Naive B cell (primary cell): ENCODE measurements around the gene ATXN10. TPM values are rescaled to one million over a fixed set of nuclear protein-coding genes. Genes with fewer than 3 reads are reported as not detected.

Source experiments
- ATAC-seq, 2 donors: fragments of 150-1000 bp; cut with Tn5 transposase; 2 replicates each; pipeline ENCODE4 v1.10.0; 2021; ENCODE audit warnings: low read depth in 2 of 2, mild to moderate bottlenecking in 2 of 2, moderate library complexity in 2 of 2
- DNase-seq: peaks from one replicate; pipeline ENCODE4 v3.0.0; 2022
- H3K27ac Mint-ChIP-seq, 6 donors: one replicate each; pipeline ENCODE4 v1.8.0; 2020 to 2022; ENCODE audit warnings: mild to moderate bottlenecking in 6 of 6, mixed read lengths in 6 of 6, moderate library complexity in 5 of 6, inconsistent platforms in 2 of 6
- H3K27me3 Mint-ChIP-seq, 3 donors: one replicate each; pipeline ENCODE4 v1.8.0; 2021 to 2022; ENCODE audit warnings: mixed read lengths in 3 of 3, mild to moderate bottlenecking in 1 of 3
- H3K36me3 Mint-ChIP-seq, 2 donors: one replicate each; pipeline ENCODE4 v1.8.0; 2020 to 2022; ENCODE audit warnings: mixed read lengths in 2 of 2, inconsistent platforms in 1 of 2, mild to moderate bottlenecking in 1 of 2
- H3K4me1 Mint-ChIP-seq, 3 donors: one replicate each; pipeline ENCODE4 v1.8.0; 2020 to 2022; ENCODE audit warnings: mixed read lengths in 3 of 3, inconsistent platforms in 1 of 3, mild to moderate bottlenecking in 1 of 3, moderate library complexity in 1 of 3
- H3K4me3 Mint-ChIP-seq, 8 donors: one replicate each; pipeline ENCODE4 v1.8.0; 2020 to 2022; ENCODE audit warnings: mild to moderate bottlenecking in 8 of 8, mixed read lengths in 8 of 8, moderate library complexity in 8 of 8, inconsistent platforms in 2 of 8
- H3K9me3 Mint-ChIP-seq, 7 donors: one replicate each; pipeline ENCODE4 v1.8.0; 2020 to 2022; ENCODE audit warnings: mixed read lengths in 7 of 7, mild to moderate bottlenecking in 5 of 7, inconsistent platforms in 2 of 7, moderate library complexity in 1 of 7
- polyA plus RNA-seq, 6 donors: library from polyadenylated mRNA; unstranded; fragments of 300-500 nt; fragmentation: Illumina TruSeq; gene quantifications; one replicate each; pipeline ENCODE4 v1.2.3, GENCODE V29; 2021; ENCODE audit warnings: low read depth in 6 of 6

The ATXN10 gene
- polyA plus RNA-seq, 6 donors from 2014 or later, result 103 to 162 (median 125) TPM

DNA sequence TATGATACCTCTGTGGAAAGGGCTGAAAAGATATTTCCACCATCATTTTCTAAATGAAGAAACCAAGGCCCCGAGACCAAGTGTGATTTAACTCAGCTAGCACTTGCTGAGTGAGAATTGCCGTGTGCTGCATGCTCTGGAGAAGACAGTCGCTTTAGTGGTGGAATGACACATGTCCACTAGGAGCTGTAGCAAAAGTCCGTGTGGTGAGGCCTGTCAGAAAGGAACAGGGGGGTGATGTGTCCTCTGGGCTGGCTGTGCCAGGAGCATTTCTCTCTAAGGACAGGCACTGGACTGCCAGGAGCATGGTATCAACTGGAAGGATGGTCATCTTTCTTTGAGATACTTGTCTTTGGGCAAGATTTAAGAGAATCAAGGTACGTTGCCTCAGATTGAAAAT lies 72.8 kb downstream of the ATXN10 start:
- H3K36me3 Mint-ChIP-seq, result peaks cover 41 to 52% of the 10 kb centered on the region in 2 donors
- H3K4me1 Mint-ChIP-seq, result peaks cover 0 to 8% (median 0%) of the 10 kb centered on the region in 3 donors
- ATAC-seq, result no peak
- no peaks in the 10 kb centered on the region for H3K27me3 Mint-ChIP-seq
- no peak overlapping the region for H3K4me3 Mint-ChIP-seq
- H3K27ac Mint-ChIP-seq, result peak overlapping the region in 1 of 6 donors; percentile 11
- peaks cover 0 to 5% (median 0%) of the 10 kb centered on the region in 7 donors for H3K9me3 Mint-ChIP-seq
- no peak for DNase-seq

DNA sequence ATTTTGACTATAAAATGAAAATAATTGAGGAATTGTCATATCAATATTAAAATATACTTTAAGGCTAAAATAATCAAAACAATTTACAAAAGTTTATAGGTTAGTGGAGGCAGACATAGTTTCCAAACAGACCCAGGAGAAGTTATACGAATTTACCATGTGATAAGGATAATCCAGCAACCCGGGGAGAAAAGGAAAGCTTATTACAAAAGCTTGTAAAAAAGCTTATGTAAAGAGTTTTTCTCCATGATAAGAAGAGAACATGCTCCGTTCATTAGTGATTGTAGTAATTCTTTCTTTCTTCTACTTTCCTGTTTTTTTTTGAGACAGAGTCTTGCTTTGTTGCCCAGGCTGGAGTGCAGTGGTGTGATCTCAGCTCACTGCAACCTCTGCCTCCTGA lies 79.0 kb downstream of the ATXN10 start:
- Mint-ChIP-seq H3K27me3 (no peaks in the 10 kb centered on the region), H3K4me3 (no peak overlapping the region), H3K9me3 (no peaks in the 10 kb centered on the region), H3K27ac (no peak overlapping the region), H3K36me3 (peaks cover 6 to 13% of the 10 kb centered on the region in 2 donors), H3K4me1 (peaks cover 6 to 20% (median 14%) of the 10 kb centered on the region in 3 donors)
- DNase-seq (no peak), ATAC-seq (no peak)

DNA sequence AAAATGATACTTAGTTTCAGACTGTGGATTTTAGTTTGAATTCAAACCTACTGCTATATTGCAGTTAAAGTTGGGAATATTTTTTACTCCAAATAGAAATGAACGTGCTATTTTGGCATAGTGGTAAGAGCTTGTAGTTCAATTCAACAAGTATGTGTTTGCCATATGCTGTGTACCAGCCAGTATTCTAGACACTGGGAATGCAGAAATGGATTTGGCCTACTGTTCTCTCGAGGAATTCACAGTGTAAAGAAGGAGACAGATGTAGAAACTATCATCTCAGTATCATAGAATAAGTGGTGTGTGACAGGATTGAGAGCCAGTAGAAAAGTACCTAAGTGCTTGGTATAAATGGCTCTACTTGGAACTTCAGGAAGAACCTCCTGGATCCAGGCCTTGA lies 80.4 kb downstream of the ATXN10 start:
- H3K27ac Mint-ChIP-seq, result peak overlapping the region in 1 of 6 donors; percentile 2
- no peaks in the 10 kb centered on the region for H3K27me3 Mint-ChIP-seq
- H3K36me3 Mint-ChIP-seq, result peaks cover 2 to 15% of the 10 kb centered on the region in 2 donors
- ATAC-seq, result no peak
- H3K4me1 Mint-ChIP-seq, result peaks cover 6 to 18% (median 17%) of the 10 kb centered on the region in 3 donors
- H3K4me3 Mint-ChIP-seq, result no peak overlapping the region
- no peak for DNase-seq
- no peaks in the 10 kb centered on the region for H3K9me3 Mint-ChIP-seq

DNA sequence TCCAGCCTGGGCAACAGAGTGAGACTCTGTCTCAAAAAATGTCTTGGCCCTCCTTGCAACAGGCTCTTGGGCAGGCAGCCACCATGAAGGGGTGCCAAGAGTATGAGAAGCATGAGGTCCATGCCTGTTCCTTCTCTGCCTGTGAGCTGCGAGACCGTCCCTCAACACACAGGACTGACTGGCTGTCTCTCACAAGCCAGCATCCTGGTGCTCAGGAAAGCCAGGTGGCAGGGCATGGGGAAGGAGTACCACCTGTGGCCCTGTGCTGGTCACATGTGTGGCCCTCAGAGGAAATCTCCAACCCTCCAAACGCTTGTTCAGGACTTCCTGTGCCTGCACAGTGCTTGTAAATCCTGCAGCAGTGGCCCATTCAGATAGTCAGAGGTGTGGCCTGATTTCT lies 83.2 kb downstream of the ATXN10 start:
- Mint-ChIP-seq H3K27me3 (no peaks in the 10 kb centered on the region), H3K36me3 (peaks cover 0 to 16% of the 10 kb centered on the region in 2 donors), H3K4me3 (no peak overlapping the region), H3K27ac (no peak overlapping the region), H3K9me3 (no peaks in the 10 kb centered on the region), H3K4me1 (peaks cover 6 to 18% (median 12%) of the 10 kb centered on the region in 3 donors)
- DNase-seq (no peak), ATAC-seq (no peak)

DNA sequence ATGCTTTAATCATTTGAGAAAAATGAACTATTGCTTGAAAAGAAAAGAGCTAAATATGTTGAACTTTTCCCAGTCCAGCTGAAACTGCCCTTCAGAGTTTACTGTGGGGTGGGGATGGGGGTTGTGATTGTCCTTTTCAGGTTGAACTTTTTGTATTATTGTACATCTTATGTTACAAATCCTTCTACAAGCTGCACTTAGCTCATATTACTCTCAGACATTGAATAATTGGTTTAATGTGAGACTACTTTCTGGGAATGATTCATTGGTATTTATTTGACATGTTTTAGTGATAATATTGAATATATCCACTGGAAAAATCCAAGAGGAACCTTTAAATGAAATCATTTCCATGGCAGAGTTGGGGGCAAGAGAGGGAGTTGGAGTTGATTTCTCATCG lies 84.9 kb downstream of the ATXN10 start:
- Mint-ChIP-seq H3K27me3 (no peaks in the 10 kb centered on the region), H3K36me3 (peaks cover 0 to 16% of the 10 kb centered on the region in 2 donors), H3K4me3 (no peak overlapping the region), H3K4me1 (peaks cover 6 to 18% (median 6%) of the 10 kb centered on the region in 3 donors), H3K27ac (peak overlapping the region in 1 of 6 donors; percentile 47), H3K9me3 (no peaks in the 10 kb centered on the region)
- DNase-seq, result no peak
- no peak for ATAC-seq

DNA sequence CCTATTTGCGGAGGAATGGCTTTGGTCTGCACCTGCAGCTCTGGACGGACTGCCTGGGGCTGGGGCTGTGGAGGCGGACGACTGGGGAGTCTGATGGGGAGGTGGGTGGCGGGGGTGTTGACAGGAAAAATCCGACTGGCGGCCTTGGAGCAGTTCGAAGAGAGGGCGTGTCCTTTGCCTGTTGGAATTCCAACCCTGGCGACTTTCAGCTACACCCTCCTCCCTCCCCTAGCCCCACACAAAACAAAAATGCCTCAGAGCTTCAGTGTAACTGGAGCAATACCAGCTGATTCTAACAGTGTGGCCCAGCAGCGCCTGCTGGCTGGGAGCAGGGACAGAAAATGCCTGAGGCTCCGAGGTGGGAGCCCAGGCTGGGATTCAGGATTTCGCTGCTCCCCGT lies 85.4 kb downstream of the ATXN10 start:
- no peak overlapping the region for H3K27ac Mint-ChIP-seq
- no peaks in the 10 kb centered on the region for H3K9me3 Mint-ChIP-seq
- no peak for ATAC-seq
- peaks cover 6 to 15% (median 6%) of the 10 kb centered on the region in 3 donors for H3K4me1 Mint-ChIP-seq
- DNase-seq, result no peak
- H3K4me3 Mint-ChIP-seq, result no peak overlapping the region
- H3K27me3 Mint-ChIP-seq, result no peaks in the 10 kb centered on the region
- H3K36me3 Mint-ChIP-seq, result peaks cover 0 to 13% of the 10 kb centered on the region in 2 donors

DNA sequence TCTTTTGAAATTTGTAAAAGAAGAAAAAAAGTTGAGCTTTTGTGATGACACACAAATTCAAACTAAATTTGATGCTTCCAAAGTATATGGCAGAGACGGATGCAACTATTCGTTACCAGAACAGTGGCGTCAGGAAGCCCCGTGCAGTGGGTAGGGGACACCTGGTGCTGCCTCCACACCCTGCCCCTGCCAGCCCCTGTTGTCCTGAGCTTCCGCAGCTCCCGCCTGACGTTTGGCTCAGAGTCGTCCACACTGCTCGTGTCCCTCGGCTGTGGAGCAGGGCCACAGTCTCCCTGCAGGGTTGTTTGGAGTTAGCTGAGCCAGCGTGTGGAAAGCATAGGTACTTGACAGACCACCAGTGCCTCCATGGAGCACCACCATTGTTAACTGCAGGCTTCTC lies 86.3 kb downstream of the ATXN10 start:
- no peak for DNase-seq
- Mint-ChIP-seq H3K9me3 (no peaks in the 10 kb centered on the region), H3K36me3 (peaks cover 0 to 8% of the 10 kb centered on the region in 2 donors), H3K27me3 (no peaks in the 10 kb centered on the region), H3K4me1 (peaks cover 6 to 11% (median 10%) of the 10 kb centered on the region in 3 donors), H3K27ac (no peak overlapping the region), H3K4me3 (no peak overlapping the region)
- ATAC-seq, result no peak

DNA sequence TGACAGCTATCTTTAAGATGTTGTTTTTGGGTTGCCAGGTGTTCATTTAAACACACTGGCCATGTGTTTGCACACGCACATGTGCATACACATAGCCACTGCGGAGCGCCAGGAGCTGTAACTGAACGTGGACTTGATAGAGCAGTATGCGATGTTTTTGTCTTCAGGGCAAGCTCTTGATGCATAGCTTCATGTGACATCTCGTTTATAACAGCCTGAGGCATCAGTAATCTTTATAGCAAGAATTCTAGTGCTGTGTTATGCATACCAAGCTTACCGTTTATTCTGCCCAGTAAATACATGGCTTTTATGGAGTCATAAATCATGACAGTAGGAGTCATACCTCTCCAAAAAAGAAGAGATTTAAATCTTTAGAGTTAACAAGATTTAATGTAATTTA lies 87.0 kb downstream of the ATXN10 start:
- H3K27me3 Mint-ChIP-seq, result no peaks in the 10 kb centered on the region
- H3K9me3 Mint-ChIP-seq, result no peaks in the 10 kb centered on the region
- DNase-seq, result no peak
- no peak overlapping the region for H3K27ac Mint-ChIP-seq
- H3K4me3 Mint-ChIP-seq, result no peak overlapping the region
- ATAC-seq, result no peak
- H3K36me3 Mint-ChIP-seq, result peaks cover 0 to 9% of the 10 kb centered on the region in 2 donors
- peaks cover 6 to 11% (median 9%) of the 10 kb centered on the region in 3 donors for H3K4me1 Mint-ChIP-seq

DNA sequence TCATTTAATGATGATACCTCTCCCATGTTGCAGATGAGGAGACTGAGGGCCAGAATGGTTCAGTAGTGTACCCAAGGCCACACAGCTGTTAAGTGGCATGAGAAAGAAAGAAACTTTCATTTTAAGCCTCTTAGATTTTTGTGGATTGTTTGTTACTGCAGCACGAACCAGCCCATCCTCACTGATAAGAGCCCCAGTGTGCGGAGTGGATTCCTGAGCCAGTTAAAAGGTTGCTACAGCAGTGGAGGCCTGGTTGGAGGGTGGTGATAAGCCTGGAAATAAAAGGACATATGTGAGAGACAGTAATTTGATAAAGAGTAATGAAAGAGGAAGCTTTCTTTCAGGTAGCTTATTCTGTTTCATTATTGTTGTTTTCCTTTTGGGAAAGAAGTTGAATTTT lies 89.0 kb downstream of the ATXN10 start:
- Mint-ChIP-seq H3K9me3 (no peaks in the 10 kb centered on the region), H3K27ac (no peak overlapping the region), H3K27me3 (no peaks in the 10 kb centered on the region), H3K36me3 (peaks cover 5 to 18% of the 10 kb centered on the region in 2 donors), H3K4me3 (no peak overlapping the region), H3K4me1 (peaks cover 0 to 5% (median 3%) of the 10 kb centered on the region in 3 donors)
- no peak for ATAC-seq
- no peak for DNase-seq

DNA sequence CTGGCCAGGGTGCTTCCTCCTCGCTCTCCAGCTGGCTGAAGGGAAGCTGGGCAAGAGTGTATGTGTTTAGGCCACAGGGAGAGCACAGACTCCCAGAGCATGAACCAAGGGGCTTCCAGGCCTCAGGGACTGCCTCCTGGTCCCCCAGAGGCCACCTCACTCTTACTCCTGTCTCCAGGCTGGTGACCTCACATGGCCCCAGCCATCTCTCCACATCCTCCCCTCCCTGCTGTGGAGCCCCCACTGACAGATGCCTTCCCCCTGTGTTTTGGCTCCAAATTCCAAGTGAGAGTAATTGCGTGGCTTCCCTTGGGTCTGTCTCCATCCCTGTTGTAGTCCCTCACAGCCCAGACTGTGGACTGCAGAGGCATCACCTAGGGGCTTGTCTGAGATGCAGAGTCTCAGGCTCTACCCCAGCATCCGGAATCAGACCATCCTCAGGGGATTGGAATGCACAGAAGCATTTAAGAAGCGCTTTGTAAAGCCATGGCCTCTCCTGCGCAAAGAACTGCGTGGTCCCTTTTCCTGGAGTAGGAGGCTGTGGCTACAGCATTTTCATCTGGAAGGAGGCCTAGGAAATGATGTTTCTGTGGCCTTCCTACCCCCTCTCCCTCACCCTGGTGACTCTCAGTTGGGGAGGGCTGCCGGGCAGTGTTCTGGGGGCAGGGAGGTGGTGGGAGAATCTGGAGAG lies 91.1 kb downstream of the ATXN10 start:
- H3K27ac Mint-ChIP-seq, result no peak overlapping the region
- peaks cover 0 to 5% (median 0%) of the 10 kb centered on the region in 3 donors for H3K4me1 Mint-ChIP-seq
- peak overlapping the region in 1 of 8 donors; percentile 59 for H3K4me3 Mint-ChIP-seq
- H3K36me3 Mint-ChIP-seq, result peaks cover 5 to 11% of the 10 kb centered on the region in 2 donors
- ATAC-seq (no peak), DNase-seq (no peak)
- no peaks in the 10 kb centered on the region for H3K9me3 Mint-ChIP-seq
- no peaks in the 10 kb centered on the region for H3K27me3 Mint-ChIP-seq

DNA sequence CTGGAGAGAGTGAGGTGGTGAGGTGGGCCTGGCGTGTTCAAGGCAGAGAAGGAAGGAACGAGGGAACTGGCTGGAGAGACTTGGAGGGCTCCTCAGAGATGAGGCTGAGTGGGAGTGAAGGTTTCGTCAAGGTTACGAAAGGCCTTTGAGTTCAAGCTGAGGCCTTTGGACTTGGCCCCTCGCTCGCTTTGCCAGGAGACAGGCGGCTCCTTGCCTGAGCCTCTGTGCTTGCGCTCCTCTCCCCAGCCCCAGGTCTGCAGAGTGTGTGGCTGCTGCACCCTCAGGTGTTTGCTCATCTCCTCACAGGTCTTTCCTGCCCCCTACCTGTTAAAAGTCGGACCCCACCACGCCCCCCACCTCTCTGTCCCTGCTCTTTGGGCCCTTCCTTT lies 91.6 kb downstream of the ATXN10 start:
- DNase-seq (no peak), ATAC-seq (no peak)
- Mint-ChIP-seq H3K4me3 (peak overlapping the region in 1 of 8 donors; percentile 59), H3K27me3 (no peaks in the 10 kb centered on the region), H3K4me1 (peaks cover 0 to 7% (median 4%) of the 10 kb centered on the region in 3 donors), H3K36me3 (peaks cover 5 to 13% of the 10 kb centered on the region in 2 donors), H3K9me3 (no peaks in the 10 kb centered on the region), H3K27ac (peak overlapping the region in 1 of 6 donors; percentile 24)

DNA sequence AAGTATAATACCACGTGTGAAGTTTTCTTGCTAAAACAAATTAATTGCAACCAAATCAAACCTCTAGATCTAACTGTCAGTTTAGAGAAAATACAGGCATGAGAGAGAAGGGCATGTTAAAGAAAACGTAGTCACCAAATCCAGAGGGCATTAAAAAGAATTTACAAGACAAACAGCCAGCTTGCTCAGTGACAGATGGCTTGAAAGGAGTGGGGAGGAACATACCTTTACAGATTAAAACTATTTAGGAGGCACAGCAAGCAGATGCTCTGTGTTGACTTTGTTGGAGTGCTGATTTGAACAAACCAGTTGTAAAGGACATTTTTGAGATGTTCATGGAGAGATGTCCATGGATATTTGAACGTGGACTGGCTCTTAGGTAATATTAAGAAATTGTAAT lies 96.9 kb downstream of the ATXN10 start:
- Mint-ChIP-seq H3K36me3 (peaks cover 19 to 27% of the 10 kb centered on the region in 2 donors), H3K9me3 (peaks cover 0 to 1% (median 0%) of the 10 kb centered on the region in 7 donors), H3K27me3 (no peaks in the 10 kb centered on the region), H3K27ac (peak overlapping the region in 2 of 6 donors; percentile 51 to 83), H3K4me1 (peaks cover 23 to 38% (median 29%) of the 10 kb centered on the region in 3 donors), H3K4me3 (no peak overlapping the region)
- ATAC-seq (no peak), DNase-seq (no peak)

DNA sequence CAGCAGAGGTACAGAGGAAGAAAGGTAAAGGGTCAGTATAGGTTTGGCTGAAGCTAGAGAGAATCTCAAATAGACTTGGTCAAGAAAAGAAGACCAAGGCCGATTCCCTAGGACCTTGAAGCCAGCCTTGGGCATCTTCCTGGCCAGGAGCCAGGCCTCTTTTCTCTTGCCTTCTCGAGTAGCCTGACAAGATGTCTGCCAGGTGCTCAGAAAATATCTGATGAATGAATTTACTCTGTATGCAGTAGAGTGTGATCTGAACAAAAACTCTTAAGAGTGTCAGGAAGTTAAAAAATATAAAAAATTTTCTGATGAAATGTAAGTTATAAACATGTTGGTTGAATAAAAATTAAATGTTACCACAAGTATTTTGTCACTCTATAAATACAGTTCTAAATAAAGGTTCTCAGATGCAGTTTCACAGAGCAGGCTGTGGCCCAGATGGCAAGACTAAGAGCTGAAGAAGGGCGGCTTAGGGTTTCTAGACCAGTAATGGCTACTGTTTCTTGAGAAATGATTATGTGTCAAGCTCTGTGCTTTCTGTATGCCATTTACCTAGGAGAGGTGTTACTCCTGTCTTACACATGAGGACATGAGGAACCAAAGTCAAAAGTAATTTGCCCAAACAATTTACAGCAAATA lies 98.1 kb downstream of the ATXN10 start:
- Mint-ChIP-seq H3K9me3 (peaks cover 0 to 1% (median 0%) of the 10 kb centered on the region in 7 donors), H3K27ac (peak overlapping the region in 3 of 6 donors; percentile 48 to 89 (median 64)), H3K27me3 (no peaks in the 10 kb centered on the region), H3K4me3 (no peak overlapping the region), H3K36me3 (peaks cover 14 to 17% of the 10 kb centered on the region in 2 donors), H3K4me1 (peaks cover 30 to 50% (median 41%) of the 10 kb centered on the region in 3 donors)
- DNase-seq (no peak), ATAC-seq (no peak)

DNA sequence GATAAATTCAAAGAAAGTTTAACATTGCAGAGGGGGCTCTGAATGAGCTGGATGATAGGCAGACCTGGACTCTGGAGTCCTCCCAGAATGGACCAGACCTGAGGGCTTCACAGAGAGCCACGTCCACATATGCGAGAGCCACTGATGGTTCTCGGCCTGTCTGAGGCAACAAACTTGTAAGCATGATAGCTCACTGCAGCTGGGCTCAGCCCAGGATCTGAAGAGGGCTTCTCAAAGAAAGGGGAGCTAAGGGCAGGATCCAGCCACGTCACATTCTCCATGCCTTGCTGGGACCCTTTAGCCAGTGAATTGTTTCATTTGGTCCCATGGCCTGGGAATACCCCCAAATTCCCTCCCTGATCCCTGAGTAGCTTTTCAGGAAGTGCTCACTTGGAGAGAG lies 98.9 kb downstream of the ATXN10 start:
- peaks cover 14 to 17% of the 10 kb centered on the region in 2 donors for H3K36me3 Mint-ChIP-seq
- DNase-seq (no peak), ATAC-seq (no peak)
- no peaks in the 10 kb centered on the region for H3K27me3 Mint-ChIP-seq
- no peak overlapping the region for H3K4me3 Mint-ChIP-seq
- H3K9me3 Mint-ChIP-seq, result peaks cover 0 to 1% (median 0%) of the 10 kb centered on the region in 7 donors
- peaks cover 38 to 59% (median 50%) of the 10 kb centered on the region in 3 donors for H3K4me1 Mint-ChIP-seq
- H3K27ac Mint-ChIP-seq, result no peak overlapping the region
